Left renal pelvis (tissue), 4 donors: ENCODE data around the gene MINDY4B. TPM values are rescaled to one million over a fixed set of nuclear protein-coding genes. Genes with fewer than 3 reads are reported as not detected.

Source experiments
- DNase-seq, 4 donors: peaks; one replicate each; pipeline ENCODE4 v3.0.0-alpha.2; 2013; ENCODE audit warnings: low read depth in 4 of 4, low spot score in 3 of 4
- polyA plus RNA-seq, 4 donors: library from polyadenylated mRNA; unstranded; fragments of 120-200 nt; gene quantifications; one replicate each; pipeline ENCODE4 v1.2.1, GENCODE V29; 2013; ENCODE audit not compliant: insufficient read length in 4 of 4

Gene MINDY4B
- polyA plus RNA-seq, 4 donors, result not detected

DNA sequence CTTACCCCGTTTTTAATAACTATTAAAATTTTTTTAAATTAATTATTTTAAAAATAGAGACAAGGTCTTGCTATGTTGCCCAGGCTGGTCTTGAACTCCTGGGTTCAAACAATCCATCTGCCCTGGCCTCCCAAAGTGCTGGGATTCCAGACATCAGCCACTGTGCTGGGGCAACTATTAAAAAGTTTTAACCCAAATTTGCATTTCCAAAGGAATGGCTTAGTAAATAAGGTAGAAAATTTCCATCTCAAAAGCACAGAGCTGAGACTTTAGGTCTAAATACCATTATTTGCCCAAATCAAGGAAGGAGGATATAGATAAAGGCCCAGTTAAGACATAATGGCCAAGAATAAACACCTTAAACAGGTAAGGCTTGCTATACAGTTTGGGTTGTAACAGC lies 56.4 kb downstream of the MINDY4B start:
- no peak for DNase-seq

DNA sequence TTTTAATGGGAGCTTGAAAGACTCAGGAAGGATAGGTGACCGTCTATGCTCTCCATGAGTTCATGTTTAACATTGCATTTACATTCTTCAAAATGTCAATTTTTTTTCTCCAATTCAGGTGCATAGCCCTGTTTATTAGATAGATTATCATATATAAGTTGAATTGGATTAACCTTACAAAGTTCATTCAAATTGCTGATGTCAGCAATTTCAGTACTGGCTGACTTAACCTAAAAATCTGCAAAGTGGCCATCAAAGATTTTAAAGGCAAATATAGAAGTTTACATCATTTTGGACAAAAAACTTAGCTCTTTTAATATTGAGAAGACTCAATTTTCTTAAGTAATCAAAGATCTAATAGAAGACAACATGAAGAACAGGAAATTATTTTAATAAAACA lies 57.8 kb downstream of the MINDY4B start:
- no peak for DNase-seq

- no peak for DNase-seq
Observed at GRCh38 chr3:150844484-150844883, 60.8 kb downstream of the MINDY4B start.

DNA sequence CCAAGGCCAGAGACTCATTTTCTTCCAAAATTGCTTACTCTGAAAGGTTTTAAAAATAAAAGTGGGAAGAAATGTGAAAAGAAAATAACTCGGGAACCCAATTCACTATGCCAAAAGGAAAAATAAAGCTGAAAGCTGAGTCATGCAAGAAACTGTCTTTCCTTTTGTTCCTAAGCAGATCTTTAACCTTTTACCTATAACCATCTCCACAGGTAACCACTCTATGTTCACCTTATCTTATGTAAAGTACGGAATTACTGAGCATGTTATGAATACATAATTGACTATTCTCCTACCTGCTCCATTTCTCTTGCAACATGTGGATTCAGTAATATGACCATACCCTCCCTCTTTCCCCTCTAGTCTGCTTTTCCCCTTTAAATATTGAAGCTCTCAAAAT lies 62.0 kb downstream of the MINDY4B start:
- DNase-seq, result no peak

- no peak for DNase-seq
Observed at GRCh38 chr3:150840802-150841515, 64.3 kb downstream of the MINDY4B start.

GRCh38 chr3:150830745-150831144 lies 74.5 kb downstream of the MINDY4B start:
- no peak for DNase-seq

DNA sequence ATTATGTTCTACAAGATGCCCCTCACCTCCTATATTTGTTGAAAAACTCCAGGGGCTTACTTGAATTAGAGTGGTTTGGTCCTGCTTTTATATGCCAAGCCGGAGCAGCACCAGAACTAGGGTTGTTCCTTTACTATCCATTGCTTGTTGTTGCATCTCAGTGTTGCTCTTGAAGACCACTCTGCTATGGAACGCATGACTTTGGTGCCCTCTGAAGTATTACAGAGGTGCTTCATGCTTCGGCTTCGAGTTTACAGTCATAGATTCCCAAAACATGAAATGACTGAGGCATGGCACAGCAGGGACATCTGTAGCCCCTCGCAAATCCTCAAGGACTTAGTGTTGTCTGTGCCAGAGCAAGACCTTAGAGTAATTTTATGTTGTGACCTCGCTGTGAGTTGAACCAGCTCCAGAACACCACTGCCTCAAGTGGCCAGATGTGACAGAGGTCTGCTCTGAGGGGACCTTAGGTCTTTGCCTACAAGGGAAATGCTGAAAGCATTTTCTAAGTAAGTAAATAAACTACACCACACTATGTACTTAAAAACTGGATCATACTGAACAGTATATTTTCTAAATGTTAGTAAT lies 75.1 kb downstream of the MINDY4B start:
- DNase-seq, result no peak

DNA sequence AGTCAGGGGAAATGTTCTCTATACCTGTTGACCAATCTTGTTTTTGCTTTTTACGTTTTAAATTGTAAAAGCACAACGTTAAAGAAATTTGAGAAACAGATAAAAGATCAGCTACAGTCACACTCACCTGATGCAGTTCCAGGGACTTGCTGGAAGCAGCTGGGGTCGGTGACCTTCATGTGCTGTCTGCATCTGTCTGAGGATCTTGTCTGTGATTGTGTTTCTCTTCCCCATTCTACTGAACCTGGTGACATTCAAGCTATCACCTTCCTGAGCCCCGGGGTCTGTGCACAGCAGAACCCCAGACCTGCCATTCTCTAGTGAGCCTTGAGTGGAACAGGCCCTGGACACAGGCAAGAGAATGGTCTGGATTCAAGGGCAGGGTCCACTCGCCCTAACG lies 75.8 kb downstream of the MINDY4B start:
- no peak for DNase-seq

- no peak for DNase-seq
Observed at GRCh38 chr3:150828997-150829396, 76.2 kb downstream of the MINDY4B start.

DNA sequence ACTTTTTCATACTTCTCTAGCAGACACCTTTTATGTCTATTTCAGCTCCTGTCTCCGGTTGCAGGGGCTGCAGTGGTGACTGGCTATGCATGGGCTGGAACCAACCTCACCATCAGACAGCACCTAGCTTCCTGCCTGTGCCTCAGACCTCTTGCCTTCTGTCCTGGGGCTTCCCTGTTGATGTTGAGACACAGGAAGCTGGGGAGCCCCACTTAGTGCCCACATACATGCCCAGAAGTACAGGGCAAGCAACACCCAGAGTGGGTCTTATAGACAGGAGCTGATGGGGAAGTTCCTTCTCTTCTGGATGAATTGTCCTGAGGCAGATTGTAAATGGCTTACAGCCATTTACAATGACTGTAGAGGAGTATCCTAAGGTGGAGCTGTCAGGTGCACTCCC lies 77.0 kb downstream of the MINDY4B start:
- no peak for DNase-seq

GRCh38 chr3:150826466-150827282 lies 78.6 kb downstream of the MINDY4B start:
- DNase-seq, result no peak

DNA sequence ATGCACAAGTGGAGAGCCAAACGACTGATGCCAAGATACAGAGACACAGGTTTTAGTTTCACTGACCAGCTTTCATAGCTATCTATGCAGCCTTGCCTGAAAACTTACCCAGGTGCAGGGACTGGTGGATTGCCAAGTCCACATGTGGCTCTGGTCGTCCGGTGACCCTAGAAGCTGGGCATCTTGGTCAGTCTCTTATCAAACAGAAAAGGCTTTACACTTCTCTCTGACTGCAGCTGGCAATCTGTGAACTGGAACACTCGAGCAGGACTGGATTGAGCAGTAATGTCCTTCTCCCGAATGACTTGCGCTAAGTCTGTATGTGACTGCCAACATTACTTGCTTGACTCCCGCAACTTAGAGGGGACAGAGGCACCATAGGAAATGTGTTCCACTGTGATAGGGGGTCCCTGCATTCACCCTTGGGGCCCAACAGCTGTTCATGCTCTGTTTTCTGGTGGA lies 79.3 kb downstream of the MINDY4B start:
- DNase-seq, result no peak

DNA sequence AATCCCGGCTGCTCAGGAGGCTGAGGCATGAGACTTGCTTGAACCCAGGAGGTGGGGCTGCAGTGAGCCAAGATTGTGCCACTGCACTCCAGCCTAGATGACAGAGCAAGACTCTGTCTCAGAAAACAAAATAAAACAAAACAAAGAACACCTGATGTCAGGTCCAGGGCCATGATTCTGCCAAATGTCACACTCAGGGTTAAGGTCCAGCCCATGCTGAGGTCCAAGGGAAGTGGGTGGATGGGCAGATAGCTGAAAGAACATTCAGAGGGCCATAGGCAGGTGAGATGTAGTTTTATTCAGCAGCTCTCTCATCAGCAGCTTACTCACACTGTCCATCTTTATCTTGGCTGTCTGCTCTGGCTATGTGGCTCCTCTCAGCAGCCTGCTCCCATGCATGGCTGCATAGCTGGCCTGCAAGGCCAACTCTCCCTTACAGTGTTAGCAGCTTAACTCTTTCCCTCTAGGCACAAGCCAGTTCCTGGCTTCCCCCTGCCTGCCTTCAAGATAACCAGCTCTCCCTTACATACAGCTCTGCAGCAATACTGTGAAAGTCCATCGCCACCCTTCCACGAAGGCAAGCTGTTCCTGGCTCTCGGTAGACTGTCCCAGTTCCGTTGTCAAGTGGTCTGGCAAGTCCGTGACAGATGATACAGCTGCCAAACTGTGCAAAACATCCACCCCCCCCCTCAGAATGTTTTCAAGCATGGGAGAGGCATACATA lies 79.9 kb downstream of the MINDY4B start:
- no peak for DNase-seq

DNA sequence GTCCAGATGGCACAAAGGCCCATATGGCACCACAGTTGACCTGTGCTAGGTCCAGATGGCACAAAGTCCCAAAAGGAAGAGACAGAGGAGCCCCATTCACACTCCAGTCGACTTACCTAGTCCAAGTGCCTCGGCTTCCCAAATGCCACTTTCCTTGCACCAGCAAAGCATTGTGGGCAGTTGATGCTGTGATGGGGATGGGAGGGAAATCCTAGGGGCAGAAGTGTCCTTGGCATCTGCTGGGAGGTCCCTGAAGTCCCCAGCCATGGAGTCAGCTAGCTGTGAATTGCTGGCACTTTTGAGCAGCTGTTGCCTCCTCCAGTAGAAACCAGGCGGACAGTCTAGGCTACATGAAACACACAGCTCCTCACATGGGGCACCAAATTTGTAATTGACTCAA lies 82.0 kb downstream of the MINDY4B start:
- DNase-seq, result no peak

DNA sequence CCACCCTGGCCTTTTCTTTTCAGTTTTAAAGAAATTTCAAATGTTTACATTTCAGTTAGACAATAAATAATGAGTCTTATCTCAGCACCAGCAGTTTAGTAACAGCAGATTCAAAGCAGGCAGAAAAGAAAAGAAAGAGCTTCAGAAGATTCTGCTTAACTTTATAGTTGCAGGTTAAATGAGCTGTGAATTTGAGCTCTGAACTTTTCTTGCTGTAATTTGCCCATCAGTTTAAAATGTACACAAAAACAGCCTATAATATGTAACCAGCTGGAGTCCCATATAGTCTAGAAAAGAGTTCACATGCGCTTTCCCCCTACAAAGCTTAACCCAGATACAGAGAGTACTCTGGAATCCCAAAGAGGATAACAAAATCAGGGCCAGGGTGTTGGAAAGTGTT lies 82.6 kb downstream of the MINDY4B start:
- DNase-seq, result no peak

Other genes with a start within 250 kb of the MINDY4B start
- gene ERICH6, start 201.5 kb downstream of the MINDY4B start, polyA plus RNA-seq, result 1 to 10 TPM in 1 of 4 donors, under 1 TPM in 2, not detected in 1; 0.37 to 1.3 (median 0.72) TPM
- gene SIAH2, start 142.3 kb downstream of the MINDY4B start, polyA plus RNA-seq, result 10 to 100 TPM; 18.0 to 20.2 (median 18.5) TPM
- not detected for gene CLRN1, start 67.3 kb upstream of the MINDY4B start, polyA plus RNA-seq
- gene MED12L, start 180.2 kb upstream of the MINDY4B start, polyA plus RNA-seq, result 1 to 10 TPM in 3 of 4 donors, under 1 TPM in 1; 0.50 to 2.7 (median 2.2) TPM